C4-2B (cell line): ENCODE data around the gene VPS13D.

ENCODE experiments used
- ZFX ChIP-seq: fragments of 450-650 bp; IDR thresholded peaks from 2 replicates; pipeline ENCODE4 v1.6.1; 2017
- TF ChIP-seq, protein P1 (sequence below): fragments of 450-650 bp; conservative IDR thresholded peaks from 2 replicates; pipeline ENCODE4 v1.5.1; 2017; ENCODE audit warnings: mild to moderate bottlenecking

DNA sequence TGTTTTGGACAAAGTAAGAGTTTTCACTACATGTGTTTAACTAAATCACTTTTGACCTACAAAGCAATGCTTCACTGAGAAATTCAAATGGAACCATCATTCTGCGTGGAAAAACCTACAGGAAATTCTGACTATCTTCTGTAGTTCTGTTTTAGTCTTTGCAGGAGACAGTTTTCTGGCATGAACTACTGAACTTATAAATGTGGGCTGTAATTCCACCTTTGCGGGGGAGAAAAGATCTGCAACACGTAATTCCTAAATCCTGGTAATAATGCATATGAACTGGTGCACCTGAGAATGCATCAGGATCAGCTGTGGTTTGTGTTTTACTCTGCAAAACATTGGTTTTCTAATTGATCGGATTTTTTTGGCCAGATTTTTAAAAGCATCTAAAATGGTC lies 106.0 kb downstream of the VPS13D start:
- TF ChIP-seq, protein P1, sequence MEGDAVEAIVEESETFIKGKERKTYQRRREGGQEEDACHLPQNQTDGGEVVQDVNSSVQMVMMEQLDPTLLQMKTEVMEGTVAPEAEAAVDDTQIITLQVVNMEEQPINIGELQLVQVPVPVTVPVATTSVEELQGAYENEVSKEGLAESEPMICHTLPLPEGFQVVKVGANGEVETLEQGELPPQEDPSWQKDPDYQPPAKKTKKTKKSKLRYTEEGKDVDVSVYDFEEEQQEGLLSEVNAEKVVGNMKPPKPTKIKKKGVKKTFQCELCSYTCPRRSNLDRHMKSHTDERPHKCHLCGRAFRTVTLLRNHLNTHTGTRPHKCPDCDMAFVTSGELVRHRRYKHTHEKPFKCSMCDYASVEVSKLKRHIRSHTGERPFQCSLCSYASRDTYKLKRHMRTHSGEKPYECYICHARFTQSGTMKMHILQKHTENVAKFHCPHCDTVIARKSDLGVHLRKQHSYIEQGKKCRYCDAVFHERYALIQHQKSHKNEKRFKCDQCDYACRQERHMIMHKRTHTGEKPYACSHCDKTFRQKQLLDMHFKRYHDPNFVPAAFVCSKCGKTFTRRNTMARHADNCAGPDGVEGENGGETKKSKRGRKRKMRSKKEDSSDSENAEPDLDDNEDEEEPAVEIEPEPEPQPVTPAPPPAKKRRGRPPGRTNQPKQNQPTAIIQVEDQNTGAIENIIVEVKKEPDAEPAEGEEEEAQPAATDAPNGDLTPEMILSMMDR = no peak
- no peak for TF ChIP-seq ZFX
